Measurements from ENCODE around the gene LRRK2. TPM values are rescaled to one million over a fixed set of nuclear protein-coding genes. Genes with fewer than 3 reads are reported as not detected.

Gene LRRK2
- total RNA-seq, 4 donors from 2014 or later: 24.0 to 32.8 (median 29.2) TPM

DNA sequence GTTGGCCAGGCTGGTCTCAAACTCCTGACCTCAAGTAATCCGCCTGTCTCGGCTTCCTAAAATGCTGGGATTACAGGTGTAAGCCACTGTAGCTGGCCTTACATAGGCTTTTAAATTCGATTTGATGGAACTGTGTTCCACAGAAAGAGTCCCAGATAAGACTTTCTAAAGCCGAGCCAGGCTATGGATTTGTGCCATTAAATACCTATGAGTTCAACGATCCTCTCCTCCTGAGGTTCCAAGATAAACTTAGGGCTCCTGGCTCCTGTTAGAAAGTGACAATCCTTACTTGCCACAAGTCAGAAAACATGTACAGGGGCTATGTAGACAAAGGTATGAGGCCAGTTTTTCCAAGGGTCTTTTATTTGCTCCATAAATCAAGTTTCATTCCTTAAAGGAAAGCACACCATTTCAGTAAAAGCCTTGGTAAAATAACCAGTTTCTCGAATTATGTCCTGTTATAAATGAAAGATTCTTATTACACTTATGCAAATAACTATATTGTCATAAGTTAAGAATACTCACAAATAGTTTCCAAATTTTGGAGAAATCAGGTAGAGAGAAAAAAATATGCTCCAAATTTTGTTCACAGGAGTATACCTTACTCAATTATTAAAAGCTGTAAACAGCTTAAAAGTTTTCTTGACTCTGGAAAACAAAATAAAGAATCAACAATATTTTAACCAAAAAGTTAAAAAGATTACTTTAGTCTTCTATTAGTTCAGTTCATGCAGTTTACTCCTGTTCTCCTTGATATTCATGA, 36.1 kb upstream of the LRRK2 start:
- intact Hi-C loops (cut with DNase I): no loop called here
- H3K4me3 ChIP-seq: no peak overlapping the region
- H3K27me3 ChIP-seq: no peaks in the 10 kb centered on the region
- no peaks in the 10 kb centered on the region for H3K36me3 ChIP-seq
- TF ChIP-seq EP300 (IDR thresholded peaks at IDR 0.05): no peak
- no peak for TF ChIP-seq POLR2A (IDR thresholded peaks at IDR 0.05; ENCODE audit: low read depth)
- TF ChIP-seq, protein P1, sequence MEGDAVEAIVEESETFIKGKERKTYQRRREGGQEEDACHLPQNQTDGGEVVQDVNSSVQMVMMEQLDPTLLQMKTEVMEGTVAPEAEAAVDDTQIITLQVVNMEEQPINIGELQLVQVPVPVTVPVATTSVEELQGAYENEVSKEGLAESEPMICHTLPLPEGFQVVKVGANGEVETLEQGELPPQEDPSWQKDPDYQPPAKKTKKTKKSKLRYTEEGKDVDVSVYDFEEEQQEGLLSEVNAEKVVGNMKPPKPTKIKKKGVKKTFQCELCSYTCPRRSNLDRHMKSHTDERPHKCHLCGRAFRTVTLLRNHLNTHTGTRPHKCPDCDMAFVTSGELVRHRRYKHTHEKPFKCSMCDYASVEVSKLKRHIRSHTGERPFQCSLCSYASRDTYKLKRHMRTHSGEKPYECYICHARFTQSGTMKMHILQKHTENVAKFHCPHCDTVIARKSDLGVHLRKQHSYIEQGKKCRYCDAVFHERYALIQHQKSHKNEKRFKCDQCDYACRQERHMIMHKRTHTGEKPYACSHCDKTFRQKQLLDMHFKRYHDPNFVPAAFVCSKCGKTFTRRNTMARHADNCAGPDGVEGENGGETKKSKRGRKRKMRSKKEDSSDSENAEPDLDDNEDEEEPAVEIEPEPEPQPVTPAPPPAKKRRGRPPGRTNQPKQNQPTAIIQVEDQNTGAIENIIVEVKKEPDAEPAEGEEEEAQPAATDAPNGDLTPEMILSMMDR (IDR thresholded peaks at IDR 0.05): no peak
- no peak for TF ChIP-seq POLR2AphosphoS5 (IDR thresholded peaks at IDR 0.05)
- no peaks in the 10 kb centered on the region for H3K4me1 ChIP-seq
- H3K9me3 ChIP-seq: no peaks in the 10 kb centered on the region
- WGBS: 86% methylated on average over 6 of the region's 6 CpGs
- H3K27ac ChIP-seq (replicated peaks in 1 of 4): no peak overlapping the region
- no peak for DNase-seq (ENCODE audit: extremely low spot score)

DNA sequence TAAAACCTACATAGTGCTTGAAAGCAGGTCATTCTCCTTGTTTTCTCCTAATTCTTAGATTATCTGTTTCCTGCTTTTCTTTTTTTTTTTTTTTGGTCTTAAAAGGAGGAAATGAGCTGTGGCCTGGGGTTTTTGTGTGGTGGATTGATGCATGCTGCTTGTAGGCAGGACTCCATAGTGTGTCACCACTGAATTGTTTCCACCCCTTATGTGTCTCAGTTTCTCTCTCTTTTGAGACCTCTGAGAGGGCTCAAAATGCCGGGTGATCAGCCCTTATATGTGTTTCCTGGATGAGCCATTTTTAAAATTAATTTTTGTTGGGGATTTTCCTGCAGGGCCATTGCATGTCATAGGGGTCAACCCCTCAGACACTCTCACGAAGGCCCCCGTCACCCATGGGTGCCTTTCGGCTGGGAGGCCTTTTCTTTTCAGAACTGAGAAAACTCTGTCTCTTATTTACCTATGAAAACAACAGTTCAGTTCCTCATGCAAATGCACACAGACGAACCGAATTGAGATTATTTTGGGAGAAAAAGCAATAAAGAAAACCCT, 32.0 kb upstream of the LRRK2 start:
- intact Hi-C loops (cut with DNase I): no loop called here
- no peak overlapping the region for H3K4me3 ChIP-seq
- 85% methylated on average over 6 of the region's 6 CpGs for WGBS

DNA sequence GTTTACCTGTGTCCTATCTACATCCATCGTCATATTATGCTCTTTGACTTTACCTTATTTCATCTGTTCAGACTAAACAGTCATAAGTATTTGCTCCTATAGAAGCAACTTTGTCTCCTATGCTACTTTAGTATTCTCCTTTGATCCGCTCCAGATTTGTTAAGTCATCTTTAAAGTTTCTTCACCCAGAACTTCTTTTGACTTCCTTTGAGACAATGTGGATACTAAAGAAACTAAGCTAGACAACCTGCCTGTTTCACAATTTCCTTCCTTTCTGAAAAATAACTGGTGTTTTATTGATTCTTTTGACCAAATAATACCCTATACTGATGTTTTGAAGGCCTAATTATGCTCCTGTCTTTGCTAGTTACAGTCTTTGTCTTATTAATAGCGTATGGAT, 30.0 kb upstream of the LRRK2 start:
- Histone ChIP-seq H3K27ac (replicated peaks in 1 of 4) (no peak overlapping the region), H3K27me3 (no peaks in the 10 kb centered on the region), H3K36me3 (no peaks in the 10 kb centered on the region), H3K4me1 (no peaks in the 10 kb centered on the region), H3K4me3 (no peak overlapping the region), H3K9me3 (no peaks in the 10 kb centered on the region)
- intact Hi-C loops (cut with DNase I): no loop called here
- WGBS: 90% methylated on average over 3 of the region's 3 CpGs
- TF ChIP-seq, protein P1 (IDR thresholded peaks at IDR 0.05): no peak
- no peak for TF ChIP-seq EP300 (IDR thresholded peaks at IDR 0.05)
- no peak for TF ChIP-seq POLR2AphosphoS5 (IDR thresholded peaks at IDR 0.05)
- TF ChIP-seq POLR2A (IDR thresholded peaks at IDR 0.05; ENCODE audit: low read depth): no peak
- no peak for DNase-seq (ENCODE audit: extremely low spot score)

More for the DNA sequence above, 32.0 kb upstream of the LRRK2 start:
- Histone ChIP-seq H3K27me3 (no peaks in the 10 kb centered on the region), H3K4me1 (no peaks in the 10 kb centered on the region), H3K9me3 (no peaks in the 10 kb centered on the region), H3K27ac (replicated peaks in 1 of 4) (no peak overlapping the region), H3K36me3 (no peaks in the 10 kb centered on the region)
- TF ChIP-seq EP300 (IDR thresholded peaks at IDR 0.05) (no peak), POLR2A (IDR thresholded peaks at IDR 0.05; ENCODE audit: low read depth) (no peak), POLR2AphosphoS5 (IDR thresholded peaks at IDR 0.05) (no peak)
- TF ChIP-seq, protein P1 (IDR thresholded peaks at IDR 0.05): no peak
- no peak for DNase-seq (ENCODE audit: extremely low spot score)

DNA sequence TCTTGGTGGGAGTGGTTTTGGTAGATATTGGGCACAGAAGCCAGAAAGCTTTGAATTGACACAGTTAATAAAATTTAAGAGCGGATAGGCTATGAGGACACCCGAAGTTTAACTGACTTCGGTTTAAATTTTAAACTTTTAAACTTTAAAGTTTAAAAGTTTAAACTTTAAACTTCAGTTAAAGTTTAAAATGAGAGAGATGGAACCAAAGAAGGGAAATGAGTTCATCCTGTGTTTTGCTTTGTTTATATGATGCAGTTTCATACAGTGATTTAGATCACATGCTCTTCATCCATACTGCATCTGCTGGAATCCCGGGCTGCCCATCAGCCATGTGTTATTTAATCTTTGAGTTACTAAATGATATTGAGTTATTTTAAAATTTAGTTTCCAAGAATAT, 27.2 kb upstream of the LRRK2 start:
- no peak overlapping the region for H3K4me3 ChIP-seq
- intact Hi-C loops (cut with DNase I): no loop called here
- no peak for TF ChIP-seq EP300 (IDR thresholded peaks at IDR 0.05)
- no peaks in the 10 kb centered on the region for H3K9me3 ChIP-seq
- H3K27ac ChIP-seq (replicated peaks in 1 of 4): no peak overlapping the region
- no peaks in the 10 kb centered on the region for H3K36me3 ChIP-seq
- H3K27me3 ChIP-seq: no peaks in the 10 kb centered on the region
- H3K4me1 ChIP-seq: no peaks in the 10 kb centered on the region
- WGBS: 92% methylated on average over 4 of the region's 4 CpGs
- DNase-seq (ENCODE audit: extremely low spot score): no peak

DNA sequence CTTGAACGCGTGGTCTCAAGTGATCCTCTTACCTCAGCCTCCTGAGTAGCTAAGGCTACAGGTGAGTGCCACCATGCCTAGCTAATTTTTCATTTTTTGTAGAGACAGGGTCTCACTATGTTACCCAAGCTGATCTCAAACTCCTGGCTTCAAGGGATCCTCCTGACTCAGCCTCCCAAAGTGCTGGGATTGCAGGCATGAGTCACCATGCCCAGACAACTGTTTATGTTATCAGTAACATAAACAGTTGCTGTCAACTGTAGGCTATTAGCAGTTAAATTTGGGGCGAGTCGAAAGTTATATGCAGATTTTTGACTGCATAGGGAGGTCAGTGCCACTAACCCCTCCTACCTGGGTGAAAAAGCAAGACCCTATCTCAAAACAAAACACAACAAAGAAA, 26.2 kb upstream of the LRRK2 start:
- 81% methylated on average over 4 of the region's 4 CpGs for WGBS

More for the DNA sequence above, 26.2 kb upstream of the LRRK2 start:
- no peak for TF ChIP-seq EP300 (IDR thresholded peaks at IDR 0.05)
- Histone ChIP-seq H3K36me3 (no peaks in the 10 kb centered on the region), H3K4me3 (no peak overlapping the region), H3K9me3 (no peaks in the 10 kb centered on the region), H3K27me3 (no peaks in the 10 kb centered on the region), H3K27ac (replicated peaks in 1 of 4) (no peak overlapping the region), H3K4me1 (no peaks in the 10 kb centered on the region)
- DNase-seq (ENCODE audit: extremely low spot score): no peak
- intact Hi-C loops (cut with DNase I): no loop called here
